ENCODE measurements around the gene SCARF2. TPM values are rescaled to one million over a fixed set of nuclear protein-coding genes. Genes with fewer than 3 reads are reported as not detected.

SCARF2 gene
- total RNA-seq, 1 donor from 2014 or later, result 23.4 TPM

- TF ChIP-seq CTCF (conservative IDR thresholded peaks at IDR 0.05), result no peak
- DNase-seq (ENCODE audit: low read depth, low spot score), result no peak
- peak overlapping the region; percentile 95 for H3K4me3 Mint-ChIP-seq
- H3K36me3 Mint-ChIP-seq (ENCODE audit: low read depth), result no peaks in the 10 kb centered on the region
- no peaks in the 10 kb centered on the region for H3K9me3 Mint-ChIP-seq
- H3K4me1 Mint-ChIP-seq, result peaks cover 36% of the 10 kb centered on the region
- peak overlapping the region; percentile 78 for H3K27ac Mint-ChIP-seq (ENCODE audit: unreplicated experiment)
- H3K27me3 Mint-ChIP-seq (ENCODE audit: low read depth), result peaks cover 51% of the 10 kb centered on the region
Observed at GRCh38 chr22:20436768-20437612, 635 bp downstream of the SCARF2 start.

- H3K9me3 Mint-ChIP-seq, result no peaks in the 10 kb centered on the region
- peaks cover 56% of the 10 kb centered on the region for H3K27me3 Mint-ChIP-seq (ENCODE audit: low read depth)
- H3K27ac Mint-ChIP-seq (ENCODE audit: unreplicated experiment), result no peak overlapping the region
- no peaks in the 10 kb centered on the region for H3K36me3 Mint-ChIP-seq (ENCODE audit: low read depth)
- TF ChIP-seq CTCF (conservative IDR thresholded peaks at IDR 0.05), result no peak
- no peak for DNase-seq (ENCODE audit: low read depth, low spot score)
- peaks cover 36% of the 10 kb centered on the region for H3K4me1 Mint-ChIP-seq
- H3K4me3 Mint-ChIP-seq, result peak overlapping the region; percentile 95
Observed at GRCh38 chr22:20436307-20436767, 1.3 kb downstream of the SCARF2 start.

- no peaks in the 10 kb centered on the region for H3K9me3 Mint-ChIP-seq
- TF ChIP-seq CTCF (conservative IDR thresholded peaks at IDR 0.05), result no peak
- H3K4me3 Mint-ChIP-seq, result peak overlapping the region; percentile 86
- peaks cover 36% of the 10 kb centered on the region for H3K4me1 Mint-ChIP-seq
- no peaks in the 10 kb centered on the region for H3K36me3 Mint-ChIP-seq (ENCODE audit: low read depth)
- peaks cover 60% of the 10 kb centered on the region for H3K27me3 Mint-ChIP-seq (ENCODE audit: low read depth)
- H3K27ac Mint-ChIP-seq (ENCODE audit: unreplicated experiment), result no peak overlapping the region
- no peak for DNase-seq (ENCODE audit: low read depth, low spot score)
Observed at GRCh38 chr22:20435436-20436306, 2.0 kb downstream of the SCARF2 start.

- Mint-ChIP-seq H3K27ac (ENCODE audit: unreplicated experiment) (no peak overlapping the region), H3K4me3 (peak overlapping the region; percentile 86), H3K4me1 (peaks cover 36% of the 10 kb centered on the region), H3K36me3 (ENCODE audit: low read depth) (no peaks in the 10 kb centered on the region), H3K27me3 (ENCODE audit: low read depth) (peaks cover 65% of the 10 kb centered on the region), H3K9me3 (no peaks in the 10 kb centered on the region)
- DNase-seq (ENCODE audit: low read depth, low spot score), result no peak
- no peak for TF ChIP-seq CTCF (conservative IDR thresholded peaks at IDR 0.05)
Observed at GRCh38 chr22:20434773-20435172, 2.9 kb downstream of the SCARF2 start.

- H3K27ac Mint-ChIP-seq (ENCODE audit: unreplicated experiment), result no peak overlapping the region
Observed at GRCh38 chr22:20434264-20434751, 3.3 kb downstream of the SCARF2 start.

More at GRCh38 chr22:20434264-20434751, 3.3 kb downstream of the SCARF2 start:
- DNase-seq (ENCODE audit: low read depth, low spot score), result no peak
- no peak for TF ChIP-seq CTCF (conservative IDR thresholded peaks at IDR 0.05)
- peaks cover 62% of the 10 kb centered on the region for H3K27me3 Mint-ChIP-seq (ENCODE audit: low read depth)
- H3K4me3 Mint-ChIP-seq, result peak overlapping the region; percentile 86
- H3K4me1 Mint-ChIP-seq, result peaks cover 32% of the 10 kb centered on the region
- no peaks in the 10 kb centered on the region for H3K9me3 Mint-ChIP-seq
- H3K36me3 Mint-ChIP-seq (ENCODE audit: low read depth), result no peaks in the 10 kb centered on the region

All from neural crest cell (in vitro differentiated cells).